Measurements from ENCODE around the gene ZNF777. TPM values are rescaled to one million over a fixed set of nuclear protein-coding genes. Genes with fewer than 3 reads are reported as not detected.

ZNF777 gene
- total RNA-seq, 1 donor from 2014 or later: 16.3 TPM

- Mint-ChIP-seq H3K4me3 (ENCODE audit: unreplicated experiment) (no peak overlapping the region), H3K36me3 (ENCODE audit: unreplicated experiment) (peaks cover 69% of the 10 kb centered on the region), H3K9me3 (ENCODE audit: unreplicated experiment) (no peaks in the 10 kb centered on the region), H3K27ac (ENCODE audit: unreplicated experiment) (no peak overlapping the region), H3K27me3 (ENCODE audit: unreplicated experiment) (no peaks in the 10 kb centered on the region), H3K4me1 (ENCODE audit: unreplicated experiment) (no peaks in the 10 kb centered on the region)
- TF ChIP-seq CTCF (IDR thresholded peaks at IDR 0.05): no peak
- DNase-seq (ENCODE audit: extremely low spot score, unreplicated experiment): no peak
Measured at GRCh38 chr7:149489391-149490024, 28.6 kb upstream of the ZNF777 start.

GRCh38 chr7:149479568-149479967 is 18.7 kb upstream of the ZNF777 start:
- H3K4me3 Mint-ChIP-seq (ENCODE audit: unreplicated experiment): no peak overlapping the region
- TF ChIP-seq CTCF (IDR thresholded peaks at IDR 0.05): no peak
- H3K27ac Mint-ChIP-seq (ENCODE audit: unreplicated experiment): no peak overlapping the region
- H3K36me3 Mint-ChIP-seq (ENCODE audit: unreplicated experiment): peaks cover 50% of the 10 kb centered on the region
- no peaks in the 10 kb centered on the region for H3K27me3 Mint-ChIP-seq (ENCODE audit: unreplicated experiment)
- DNase-seq (ENCODE audit: extremely low spot score, unreplicated experiment): no peak
- no peaks in the 10 kb centered on the region for H3K4me1 Mint-ChIP-seq (ENCODE audit: unreplicated experiment)
- H3K9me3 Mint-ChIP-seq (ENCODE audit: unreplicated experiment): peaks cover 16% of the 10 kb centered on the region

GRCh38 chr7:149478754-149479153 is 17.9 kb upstream of the ZNF777 start:
- TF ChIP-seq CTCF (IDR thresholded peaks at IDR 0.05): no peak
- peaks cover 11% of the 10 kb centered on the region for H3K9me3 Mint-ChIP-seq (ENCODE audit: unreplicated experiment)
- H3K4me1 Mint-ChIP-seq (ENCODE audit: unreplicated experiment): no peaks in the 10 kb centered on the region
- DNase-seq (ENCODE audit: extremely low spot score, unreplicated experiment): no peak
- H3K27me3 Mint-ChIP-seq (ENCODE audit: unreplicated experiment): no peaks in the 10 kb centered on the region
- H3K4me3 Mint-ChIP-seq (ENCODE audit: unreplicated experiment): no peak overlapping the region
- no peak overlapping the region for H3K27ac Mint-ChIP-seq (ENCODE audit: unreplicated experiment)
- peaks cover 52% of the 10 kb centered on the region for H3K36me3 Mint-ChIP-seq (ENCODE audit: unreplicated experiment)

- H3K4me1 Mint-ChIP-seq (ENCODE audit: unreplicated experiment): no peaks in the 10 kb centered on the region
- DNase-seq (ENCODE audit: extremely low spot score, unreplicated experiment): no peak
- H3K9me3 Mint-ChIP-seq (ENCODE audit: unreplicated experiment): peaks cover 11% of the 10 kb centered on the region
- no peak for TF ChIP-seq CTCF (IDR thresholded peaks at IDR 0.05)
- peaks cover 59% of the 10 kb centered on the region for H3K36me3 Mint-ChIP-seq (ENCODE audit: unreplicated experiment)
- no peak overlapping the region for H3K4me3 Mint-ChIP-seq (ENCODE audit: unreplicated experiment)
- no peaks in the 10 kb centered on the region for H3K27me3 Mint-ChIP-seq (ENCODE audit: unreplicated experiment)
- no peak overlapping the region for H3K27ac Mint-ChIP-seq (ENCODE audit: unreplicated experiment)
Measured at GRCh38 chr7:149477494-149478443, 16.9 kb upstream of the ZNF777 start.

- no peak for TF ChIP-seq CTCF (IDR thresholded peaks at IDR 0.05)
- Mint-ChIP-seq H3K27me3 (ENCODE audit: unreplicated experiment) (no peaks in the 10 kb centered on the region), H3K4me1 (ENCODE audit: unreplicated experiment) (no peaks in the 10 kb centered on the region), H3K4me3 (ENCODE audit: unreplicated experiment) (no peak overlapping the region), H3K9me3 (ENCODE audit: unreplicated experiment) (peaks cover 11% of the 10 kb centered on the region), H3K27ac (ENCODE audit: unreplicated experiment) (no peak overlapping the region), H3K36me3 (ENCODE audit: unreplicated experiment) (peaks cover 68% of the 10 kb centered on the region)
- no peak for DNase-seq (ENCODE audit: extremely low spot score, unreplicated experiment)
Measured at GRCh38 chr7:149476791-149477190, 15.9 kb upstream of the ZNF777 start.
